ENCODE measurements around the gene TRIM65.

Gene TRIM65

DNA sequence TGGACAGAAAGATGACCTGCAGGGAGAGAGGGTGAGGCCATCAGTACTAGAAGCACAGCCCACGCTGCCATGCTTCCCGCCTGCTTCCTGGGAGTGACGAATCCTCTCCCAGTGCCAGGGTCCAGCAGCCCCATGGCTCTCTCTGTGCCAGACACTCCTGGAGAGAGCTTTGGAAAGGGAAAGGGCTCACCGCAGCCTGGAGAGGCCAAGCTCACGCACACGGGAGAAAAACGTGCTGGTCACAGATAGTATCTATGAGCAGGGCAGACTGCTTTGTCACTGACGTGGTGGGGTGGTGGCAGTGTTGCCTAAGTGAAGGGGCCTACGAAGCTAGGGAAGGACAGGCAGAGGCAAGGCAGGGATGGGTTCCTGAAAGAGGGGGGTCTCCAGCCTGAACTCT, 47.0 kb downstream of the TRIM65 start:
- Histone ChIP-seq H3K14ac (ENCODE audit: low read length in 2 of 2) (no peak overlapping the region), H3K4me3 (ENCODE audit: insufficient read depth in 1 of 2, low read depth in 1 of 2, low read length in 2 of 2) (no peak overlapping the region), H2BK5ac (ENCODE audit: low read depth, low read length, poor library complexity, severe bottlenecking) (no peak overlapping the region), H3K4me2 (ENCODE audit: low read length, poor library complexity, severe bottlenecking) (no peak overlapping the region), H2BK12ac (ENCODE audit: low read length in 2 of 2) (no peak overlapping the region), H3K27me3 (ENCODE audit: control insufficient read depth in 1 of 2, insufficient read depth in 1 of 2, low read length in 2 of 2) (no peaks in the 10 kb centered on the region), H3K4ac (ENCODE audit: low read depth in 1 of 2, low read length in 2 of 2) (no peak overlapping the region), H3K9ac (ENCODE audit: low read length) (no peak overlapping the region), H4K8ac (ENCODE audit: low read length) (no peak overlapping the region), H3K79me1 (replicated peaks; ENCODE audit: low read length, poor library complexity, severe bottlenecking) (peaks cover 17% of the 10 kb centered on the region), H2AK5ac (ENCODE audit: low read length, severe bottlenecking) (peak overlapping the region; percentile 55), H4K91ac (ENCODE audit: low read length) (no peak overlapping the region), H3K27ac (ENCODE audit: low read length, poor library complexity, severe bottlenecking) (no peak overlapping the region), H3K4me1 (ENCODE audit: control insufficient read depth, insufficient read depth, low read depth, low read length) (peaks cover 20% of the 10 kb centered on the region), H3K36me3 (ENCODE audit: control insufficient read depth in 1 of 2, insufficient read depth in 2 of 2, low read depth in 1 of 2, low read length in 2 of 2) (peaks cover 62 to 70% of the 10 kb centered on the region in 2 experiments), H3K23ac (ENCODE audit: low read length in 2 of 2) (no peak overlapping the region), H2AFZ (ENCODE audit: low read depth, low read length) (no peak overlapping the region), H2BK120ac (ENCODE audit: low read depth, low read length) (no peak overlapping the region), H3K18ac (ENCODE audit: low read depth in 1 of 2, low read length in 2 of 2) (no peak overlapping the region), H3K9me3 (ENCODE audit: control insufficient read depth, low read length) (no peaks in the 10 kb centered on the region), H2BK15ac (ENCODE audit: low read depth, poor library complexity, severe bottlenecking) (no peak overlapping the region)
- DNase-seq, result no peak
- WGBS, result 96% methylated on average over 9 of the region's 9 CpGs

- H3K36me3 ChIP-seq (ENCODE audit: control insufficient read depth in 1 of 2, insufficient read depth in 2 of 2, low read depth in 1 of 2, low read length in 2 of 2), result peaks cover 62 to 70% of the 10 kb centered on the region in 2 experiments
- 98% methylated on average over 11 of the region's 11 CpGs for WGBS
- no peak overlapping the region for H3K14ac ChIP-seq (ENCODE audit: low read length in 2 of 2)
- H3K23ac ChIP-seq (ENCODE audit: low read length in 2 of 2), result no peak overlapping the region
- no peak overlapping the region for H4K91ac ChIP-seq (ENCODE audit: low read length)
- no peak overlapping the region for H3K9ac ChIP-seq (ENCODE audit: low read length)
- H2BK120ac ChIP-seq (ENCODE audit: low read depth, low read length), result no peak overlapping the region
- H4K8ac ChIP-seq (ENCODE audit: low read length), result no peak overlapping the region
- H2AK5ac ChIP-seq (ENCODE audit: low read length, severe bottlenecking), result no peak overlapping the region
- H3K4me3 ChIP-seq (ENCODE audit: insufficient read depth in 1 of 2, low read depth in 1 of 2, low read length in 2 of 2), result no peak overlapping the region
- no peaks in the 10 kb centered on the region for H3K27me3 ChIP-seq (ENCODE audit: control insufficient read depth in 1 of 2, insufficient read depth in 1 of 2, low read length in 2 of 2)
- no peak overlapping the region for H3K27ac ChIP-seq (ENCODE audit: low read length, poor library complexity, severe bottlenecking)
- peaks cover 17% of the 10 kb centered on the region for H3K79me1 ChIP-seq (replicated peaks; ENCODE audit: low read length, poor library complexity, severe bottlenecking)
- no peak overlapping the region for H2BK12ac ChIP-seq (ENCODE audit: low read length in 2 of 2)
- H2AFZ ChIP-seq (ENCODE audit: low read depth, low read length), result no peak overlapping the region
- no peaks in the 10 kb centered on the region for H3K9me3 ChIP-seq (ENCODE audit: control insufficient read depth, low read length)
- peaks cover 25% of the 10 kb centered on the region for H3K4me1 ChIP-seq (ENCODE audit: control insufficient read depth, insufficient read depth, low read depth, low read length)
- no peak for DNase-seq
- no peak overlapping the region for H3K4me2 ChIP-seq (ENCODE audit: low read length, poor library complexity, severe bottlenecking)
- no peak overlapping the region for H2BK15ac ChIP-seq (ENCODE audit: low read depth, poor library complexity, severe bottlenecking)
- no peak overlapping the region for H2BK5ac ChIP-seq (ENCODE audit: low read depth, low read length, poor library complexity, severe bottlenecking)
- H3K18ac ChIP-seq (ENCODE audit: low read depth in 1 of 2, low read length in 2 of 2), result no peak overlapping the region
- no peak overlapping the region for H3K4ac ChIP-seq (ENCODE audit: low read depth in 1 of 2, low read length in 2 of 2)
These were observed 47.5 kb downstream of the TRIM65 start for GRCh38 chr17:75849279-75849646.

- H2AFZ ChIP-seq (ENCODE audit: low read depth, low read length), result no peak overlapping the region
- H3K9ac ChIP-seq (ENCODE audit: low read length), result no peak overlapping the region
- peaks cover 62 to 70% of the 10 kb centered on the region in 2 experiments for H3K36me3 ChIP-seq (ENCODE audit: control insufficient read depth in 1 of 2, insufficient read depth in 2 of 2, low read depth in 1 of 2, low read length in 2 of 2)
- H3K23ac ChIP-seq (ENCODE audit: low read length in 2 of 2), result no peak overlapping the region
- no peak overlapping the region for H4K8ac ChIP-seq (ENCODE audit: low read length)
- no peak overlapping the region for H2BK120ac ChIP-seq (ENCODE audit: low read depth, low read length)
- no peak overlapping the region for H3K27ac ChIP-seq (ENCODE audit: low read length, poor library complexity, severe bottlenecking)
- H3K4me2 ChIP-seq (ENCODE audit: low read length, poor library complexity, severe bottlenecking), result no peak overlapping the region
- H3K9me3 ChIP-seq (ENCODE audit: control insufficient read depth, low read length), result no peaks in the 10 kb centered on the region
- H3K18ac ChIP-seq (ENCODE audit: low read depth in 1 of 2, low read length in 2 of 2), result no peak overlapping the region
- peaks cover 17% of the 10 kb centered on the region for H3K79me1 ChIP-seq (replicated peaks; ENCODE audit: low read length, poor library complexity, severe bottlenecking)
- H2AK5ac ChIP-seq (ENCODE audit: low read length, severe bottlenecking), result no peak overlapping the region
- WGBS, result 69% methylated on average over 16 of the region's 16 CpGs
- H3K4ac ChIP-seq (ENCODE audit: low read depth in 1 of 2, low read length in 2 of 2), result no peak overlapping the region
- no peak overlapping the region for H4K91ac ChIP-seq (ENCODE audit: low read length)
- H2BK12ac ChIP-seq (ENCODE audit: low read length in 2 of 2), result no peak overlapping the region
- peak overlapping the region; percentile 62 for H2BK15ac ChIP-seq (ENCODE audit: low read depth, poor library complexity, severe bottlenecking)
- H3K27me3 ChIP-seq (ENCODE audit: control insufficient read depth in 1 of 2, insufficient read depth in 1 of 2, low read length in 2 of 2), result no peaks in the 10 kb centered on the region
- H3K4me1 ChIP-seq (ENCODE audit: control insufficient read depth, insufficient read depth, low read depth, low read length), result peaks cover 28% of the 10 kb centered on the region
- peak; percentile 40 for DNase-seq
- no peak overlapping the region for H3K4me3 ChIP-seq (ENCODE audit: insufficient read depth in 1 of 2, low read depth in 1 of 2, low read length in 2 of 2)
- no peak overlapping the region for H2BK5ac ChIP-seq (ENCODE audit: low read depth, low read length, poor library complexity, severe bottlenecking)
- H3K14ac ChIP-seq (ENCODE audit: low read length in 2 of 2), result no peak overlapping the region
These were observed 48.0 kb downstream of the TRIM65 start for GRCh38 chr17:75848523-75849278.

DNA sequence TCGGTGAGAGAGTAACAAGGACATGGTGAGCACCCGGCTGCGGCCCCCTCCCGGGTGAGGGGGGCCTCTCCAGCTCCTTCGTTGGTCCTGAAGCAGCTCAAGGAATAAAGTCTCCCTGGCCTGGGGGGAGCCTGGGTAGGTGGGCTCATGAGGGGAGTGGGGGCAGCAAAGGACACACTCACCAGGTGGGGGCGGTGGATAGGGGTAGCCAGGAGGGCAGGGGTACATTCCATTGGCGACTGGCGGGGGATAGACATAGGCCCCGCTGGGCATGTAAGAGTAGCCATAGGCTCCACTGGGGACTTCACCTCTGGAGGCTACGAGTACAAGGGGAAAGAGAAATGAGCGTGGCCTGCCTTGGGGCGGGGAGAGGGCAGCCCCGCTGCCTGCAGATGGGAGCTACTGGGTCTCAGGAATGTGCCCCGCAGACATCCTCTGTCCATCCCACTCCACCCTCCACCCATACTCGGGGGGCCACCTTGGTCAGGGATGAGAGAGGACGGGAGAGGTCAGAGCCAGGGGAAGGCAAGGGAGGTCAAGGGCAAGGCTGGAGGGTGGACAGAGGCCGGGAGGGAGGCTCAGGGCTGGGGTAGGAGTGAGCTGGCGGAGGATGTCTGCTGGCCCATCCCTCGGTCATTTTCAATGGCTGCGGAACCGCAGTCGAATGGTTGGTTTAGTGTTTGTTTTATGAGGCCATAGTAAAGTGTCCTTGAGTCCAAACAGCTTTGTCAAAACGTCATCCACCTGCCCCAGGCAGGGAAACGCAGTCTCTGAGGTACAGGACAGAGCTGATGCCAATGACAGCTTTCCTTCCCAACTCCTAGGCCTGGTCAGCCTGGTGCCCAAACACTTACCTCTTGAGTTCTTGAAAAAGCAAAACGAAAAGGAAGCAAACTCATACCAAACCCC, 48.9 kb downstream of the TRIM65 start:
- H2BK12ac ChIP-seq (ENCODE audit: low read length in 2 of 2), result no peak overlapping the region
- H3K27me3 ChIP-seq (ENCODE audit: control insufficient read depth in 1 of 2, insufficient read depth in 1 of 2, low read length in 2 of 2), result no peaks in the 10 kb centered on the region
- H4K91ac ChIP-seq (ENCODE audit: low read length), result no peak overlapping the region
- H2BK15ac ChIP-seq (ENCODE audit: low read depth, poor library complexity, severe bottlenecking), result no peak overlapping the region
- H3K9me3 ChIP-seq (ENCODE audit: control insufficient read depth, low read length), result no peaks in the 10 kb centered on the region
- H3K4ac ChIP-seq (ENCODE audit: low read depth in 1 of 2, low read length in 2 of 2), result no peak overlapping the region
- H2AFZ ChIP-seq (ENCODE audit: low read depth, low read length), result no peak overlapping the region
- DNase-seq, result no peak
- H3K36me3 ChIP-seq (ENCODE audit: control insufficient read depth in 1 of 2, insufficient read depth in 2 of 2, low read depth in 1 of 2, low read length in 2 of 2), result peaks cover 62 to 65% of the 10 kb centered on the region in 2 experiments
- H3K14ac ChIP-seq (ENCODE audit: low read length in 2 of 2), result no peak overlapping the region
- H3K18ac ChIP-seq (ENCODE audit: low read depth in 1 of 2, low read length in 2 of 2), result no peak overlapping the region
- H2AK5ac ChIP-seq (ENCODE audit: low read length, severe bottlenecking), result no peak overlapping the region
- no peak overlapping the region for H3K23ac ChIP-seq (ENCODE audit: low read length in 2 of 2)
- H3K79me1 ChIP-seq (replicated peaks; ENCODE audit: low read length, poor library complexity, severe bottlenecking), result peaks cover 17% of the 10 kb centered on the region
- H3K4me2 ChIP-seq (ENCODE audit: low read length, poor library complexity, severe bottlenecking), result no peak overlapping the region
- H3K4me3 ChIP-seq (ENCODE audit: insufficient read depth in 1 of 2, low read depth in 1 of 2, low read length in 2 of 2), result no peak overlapping the region
- no peak overlapping the region for H4K8ac ChIP-seq (ENCODE audit: low read length)
- no peak overlapping the region for H3K9ac ChIP-seq (ENCODE audit: low read length)
- 90% methylated on average over 17 of the region's 25 CpGs for WGBS
- H2BK5ac ChIP-seq (ENCODE audit: low read depth, low read length, poor library complexity, severe bottlenecking), result no peak overlapping the region
- H3K27ac ChIP-seq (ENCODE audit: low read length, poor library complexity, severe bottlenecking), result no peak overlapping the region
- peaks cover 28% of the 10 kb centered on the region for H3K4me1 ChIP-seq (ENCODE audit: control insufficient read depth, insufficient read depth, low read depth, low read length)
- no peak overlapping the region for H2BK120ac ChIP-seq (ENCODE audit: low read depth, low read length)
